Suprapubic skin (tissue), 3 donors: Measurements from ENCODE around the gene XIRP1.

ENCODE experiments used
- POLR2A ChIP-seq, 2 donors: fragments of 450-650 bp; IDR thresholded peaks; one replicate each; pipeline ENCODE4 v1.6.1; 2017; ENCODE audit warnings: antibody characterized with exemption in 2 of 2, mild to moderate bottlenecking in 2 of 2, moderate library complexity in 2 of 2
- TF ChIP-seq, protein P1 (sequence below), 2 donors: fragments of 200-600 bp in 1 of 2; fragments of 450-650 bp in 1 of 2; sonication (generic) in 1 of 2; IDR thresholded peaks; one replicate each; pipeline ENCODE4 v1.5.1; 2016 to 2019; ENCODE audit warnings: antibody characterized with exemption in 2 of 2, mild to moderate bottlenecking in 1 of 2, moderate library complexity in 1 of 2

DNA sequence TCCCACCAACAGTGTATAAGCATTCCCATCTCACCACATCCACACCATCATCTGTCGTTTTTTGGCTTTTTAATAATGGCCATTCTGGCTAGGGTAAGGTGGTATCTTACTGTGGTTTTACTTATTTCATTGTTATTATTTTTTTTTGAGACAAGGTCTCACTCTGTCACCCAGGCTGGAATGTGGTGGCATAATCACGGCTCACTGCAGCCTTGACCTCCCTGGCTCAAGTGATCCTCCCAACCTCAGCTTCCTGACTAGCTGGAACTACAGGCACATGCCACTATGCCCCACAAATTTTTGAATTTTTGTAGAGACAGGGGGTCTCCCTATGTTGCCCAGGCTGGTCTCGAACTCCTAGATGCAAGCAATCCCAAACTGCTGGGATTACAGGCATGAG, 28.0 kb downstream of the XIRP1 start:
- TF ChIP-seq, protein P1, sequence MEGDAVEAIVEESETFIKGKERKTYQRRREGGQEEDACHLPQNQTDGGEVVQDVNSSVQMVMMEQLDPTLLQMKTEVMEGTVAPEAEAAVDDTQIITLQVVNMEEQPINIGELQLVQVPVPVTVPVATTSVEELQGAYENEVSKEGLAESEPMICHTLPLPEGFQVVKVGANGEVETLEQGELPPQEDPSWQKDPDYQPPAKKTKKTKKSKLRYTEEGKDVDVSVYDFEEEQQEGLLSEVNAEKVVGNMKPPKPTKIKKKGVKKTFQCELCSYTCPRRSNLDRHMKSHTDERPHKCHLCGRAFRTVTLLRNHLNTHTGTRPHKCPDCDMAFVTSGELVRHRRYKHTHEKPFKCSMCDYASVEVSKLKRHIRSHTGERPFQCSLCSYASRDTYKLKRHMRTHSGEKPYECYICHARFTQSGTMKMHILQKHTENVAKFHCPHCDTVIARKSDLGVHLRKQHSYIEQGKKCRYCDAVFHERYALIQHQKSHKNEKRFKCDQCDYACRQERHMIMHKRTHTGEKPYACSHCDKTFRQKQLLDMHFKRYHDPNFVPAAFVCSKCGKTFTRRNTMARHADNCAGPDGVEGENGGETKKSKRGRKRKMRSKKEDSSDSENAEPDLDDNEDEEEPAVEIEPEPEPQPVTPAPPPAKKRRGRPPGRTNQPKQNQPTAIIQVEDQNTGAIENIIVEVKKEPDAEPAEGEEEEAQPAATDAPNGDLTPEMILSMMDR (IDR thresholded peaks at IDR 0.05) = no peak
- no peak for TF ChIP-seq POLR2A (IDR thresholded peaks at IDR 0.05)
